HCT116 (cell line): ENCODE results near the gene MPV17L2. TPM values are rescaled to one million over a fixed set of nuclear protein-coding genes. Genes with fewer than 3 reads are reported as not detected.

Experiments
- ATAC-seq: fragments of 200-7000 bp; cut with Tn5 transposase; 2 replicates; pipeline ENCODE4 v1.9.1; 2020; ENCODE audit warnings: mild to moderate bottlenecking, moderate library complexity
- BruUV-seq: library from RNA; stranded (reverse); fragments of 400-500 nt; replicated peaks from 2 replicates; lab custom pipeline; 2021; lab: Mats Ljungman, UMichigan
- CTCF ChIA-PET: fragments of 300-600 bp; sonication (Branson Sonifier 250); formaldehyde crosslinking; loops from one replicate; lab custom pipeline; 2021; ENCODE audit warnings: antibody characterized with exemption; lab: Charles Lee
- POLR2A ChIA-PET: fragments of 300-600, 350-600 bp; sonication (Branson Sonifier 250); formaldehyde crosslinking; loops from one replicate; lab custom pipeline; 2021; ENCODE audit warnings: antibody characterized with exemption; lab: Charles Lee
- RAD21 ChIA-PET, 2 experiments: fragments of 300-600 bp; sonication (Branson Sonifier 250); formaldehyde crosslinking; loops; one replicate each; lab custom pipeline; 2023; ENCODE audit warnings: low total read pairs in 2 of 2; ENCODE audit not compliant: uncharacterized antibody in 2 of 2, unreplicated experiment in 2 of 2, low non-redundant PET in 1 of 2; lab: Charles Lee
- DNase-seq: peaks from one replicate; pipeline ENCODE4 v3.0.0-alpha.2; 2010; ENCODE audit warnings: low read depth, low spot score
- H2AFZ ChIP-seq: fragments of 200-600 bp; shearing (Covaris generic), sonication (generic); 2 replicates; pipeline ENCODE4 v1.6.1; 2017; ENCODE audit warnings: low read depth, mixed run types, mixed read lengths, antibody characterized with exemption, low read length; ENCODE audit not compliant: poor library complexity, severe bottlenecking
- H3K27ac ChIP-seq: 2 replicates; pipeline ENCODE4 v1.5.1; 2012; ENCODE audit warnings: low read depth, low read length
- H3K27me3 ChIP-seq: fragments of 200-600 bp; sonication (generic); 2 replicates; pipeline ENCODE4 v1.6.1; 2016; ENCODE audit warnings: mixed run types, low read length, mixed read lengths; ENCODE audit not compliant: insufficient read depth
- H3K36me3 ChIP-seq, 2 experiments: fragments of 200-500 bp in 1 of 2; fragments of 200-600 bp in 1 of 2; sonication (Bioruptor generic) in 1 of 2; sonication (generic) in 1 of 2; 2 replicates each; pipeline versions ENCODE4 v1.5.1 to v1.6.1; 2014 to 2016; ENCODE audit warnings: low read length in 2 of 2, inconsistent platforms in 1 of 2, mixed read lengths in 1 of 2, mixed run types in 1 of 2; ENCODE audit not compliant: insufficient read depth in 2 of 2, control insufficient read depth in 1 of 2
- H3K4me1 ChIP-seq, 2 experiments: fragments of 200-600 bp in 1 of 2; sonication (generic) in 1 of 2; 2 replicates each; pipeline versions ENCODE4 v1.5.1 to v1.6.1; 2012 to 2017; ENCODE audit warnings: low read length in 2 of 2, inconsistent platforms in 1 of 2, mild to moderate bottlenecking in 1 of 2, mixed read lengths in 1 of 2, mixed run types in 1 of 2, moderate library complexity in 1 of 2; ENCODE audit not compliant: insufficient read depth in 2 of 2, control insufficient read depth in 1 of 2
- H3K4me2 ChIP-seq: fragments of 200-600 bp; sonication (generic); 2 replicates; pipeline ENCODE4 v1.6.1; 2017; ENCODE audit warnings: mixed run types, low read length, mixed read lengths
- H3K4me3 ChIP-seq, 2 experiments: fragments of 200-600 bp in 1 of 2; sonication (generic) in 1 of 2; replicated peaks in 1 of 2; 2 replicates each; pipeline ENCODE4 v1.5.1; 2011 to 2016; ENCODE audit warnings: low read length in 2 of 2, control low read depth in 1 of 2, low read depth in 1 of 2, mild to moderate bottlenecking in 1 of 2, mixed read lengths in 1 of 2, mixed run types in 1 of 2
- H3K79me2 ChIP-seq: fragments of 200-600 bp; sonication (generic); 2 replicates; pipeline ENCODE4 v1.6.1; 2017; ENCODE audit warnings: mild to moderate bottlenecking, mixed run types, low read length, moderate library complexity, mixed read lengths; ENCODE audit not compliant: insufficient read depth
- H3K9ac ChIP-seq: fragments of 200-600 bp; sonication (generic); 2 replicates; pipeline ENCODE4 v1.6.1; 2016; ENCODE audit warnings: low read length, mixed read lengths
- H3K9me2 ChIP-seq: fragments of 200-600 bp; sonication (generic), shearing (Covaris generic); 2 replicates; pipeline ENCODE4 v1.6.1; 2017; ENCODE audit warnings: mixed run types, mild to moderate bottlenecking, moderate library complexity; ENCODE audit not compliant: insufficient read depth
- H3K9me3 ChIP-seq, 2 experiments: fragments of 200-500 bp in 1 of 2; fragments of 200-600 bp in 1 of 2; sonication (Bioruptor generic) in 1 of 2; sonication (generic) in 1 of 2; 2 replicates each; pipeline ENCODE4 v1.6.1; 2014 to 2017; ENCODE audit warnings: low read length in 2 of 2, mixed read lengths in 2 of 2, inconsistent platforms in 1 of 2, low read depth in 1 of 2, mild to moderate bottlenecking in 1 of 2, mixed run types in 1 of 2, moderate library complexity in 1 of 2; ENCODE audit not compliant: control insufficient read depth in 1 of 2, insufficient read depth in 1 of 2
- H4K20me1 ChIP-seq: fragments of 200-600 bp; sonication (generic), shearing (Covaris generic); 2 replicates; pipeline ENCODE4 v1.6.1; 2017; ENCODE audit warnings: mixed run types, mild to moderate bottlenecking, moderate library complexity; ENCODE audit not compliant: insufficient read depth
- POLR2A ChIP-seq: IDR thresholded peaks from 2 replicates; pipeline ENCODE4 v1.7.0; 2011; ENCODE audit warnings: borderline replicate concordance; ENCODE audit not compliant: insufficient read depth, insufficient read length; ENCODE audit errors: extremely low read depth
- intact Hi-C: fragments of 100-400 bp; cut with micrococcal nuclease; formaldehyde crosslinking; loops from 2 replicates; pipeline ENCODE4 v1.10.0; 2022
- total RNA-seq: library from RNA; stranded (reverse); gene quantifications from one replicate; pipeline ENCODE4 v1.2.1, GENCODE V29; 2021; ENCODE audit not compliant: unreplicated experiment
- TF ChIP-seq, protein P1 (sequence below): IDR thresholded peaks from 2 replicates; pipeline ENCODE4 v1.6.1; 2011; ENCODE audit warnings: mild to moderate bottlenecking, low read length, moderate library complexity; ENCODE audit not compliant: insufficient replicate concordance; ENCODE audit errors: extremely low read depth
- TF ChIP-seq, protein P2 (sequence below): IDR thresholded peaks from 2 replicates; pipeline ENCODE4 v1.6.1; 2012; ENCODE audit warnings: low read depth

MPV17L2 gene
- total RNA-seq, 1 experiment from 2014 or later: 18.7 TPM

DNA sequence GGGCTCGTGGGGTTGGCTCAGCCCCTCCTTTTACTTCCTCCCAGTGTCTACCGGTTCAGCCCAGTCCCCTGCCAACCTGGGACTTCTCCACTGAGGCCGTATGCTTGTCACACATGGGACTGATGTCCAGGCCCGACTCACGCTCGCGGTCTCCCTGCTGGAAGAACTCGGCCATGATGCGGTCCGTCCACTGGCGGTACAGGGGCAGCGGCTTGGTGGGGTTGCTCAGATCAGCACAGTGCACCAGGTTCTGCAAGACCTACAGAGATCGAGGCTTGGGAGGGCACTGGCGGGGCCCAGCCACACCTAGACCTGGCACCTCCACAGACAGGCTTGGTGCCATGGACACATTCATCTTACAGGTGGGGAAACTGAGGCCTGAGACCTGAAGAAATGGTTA, 18.7 kb downstream of the MPV17L2 start:
- H4K20me1 ChIP-seq: no peaks in the 10 kb centered on the region
- DNase-seq (no peak), ATAC-seq (no peak)
- H3K27ac ChIP-seq: no peak overlapping the region
- RAD21 ChIA-PET: no interaction called here
- CTCF ChIA-PET: no interaction called here
- no peaks in the 10 kb centered on the region for H3K36me3 ChIP-seq
- TF ChIP-seq, protein P1, sequence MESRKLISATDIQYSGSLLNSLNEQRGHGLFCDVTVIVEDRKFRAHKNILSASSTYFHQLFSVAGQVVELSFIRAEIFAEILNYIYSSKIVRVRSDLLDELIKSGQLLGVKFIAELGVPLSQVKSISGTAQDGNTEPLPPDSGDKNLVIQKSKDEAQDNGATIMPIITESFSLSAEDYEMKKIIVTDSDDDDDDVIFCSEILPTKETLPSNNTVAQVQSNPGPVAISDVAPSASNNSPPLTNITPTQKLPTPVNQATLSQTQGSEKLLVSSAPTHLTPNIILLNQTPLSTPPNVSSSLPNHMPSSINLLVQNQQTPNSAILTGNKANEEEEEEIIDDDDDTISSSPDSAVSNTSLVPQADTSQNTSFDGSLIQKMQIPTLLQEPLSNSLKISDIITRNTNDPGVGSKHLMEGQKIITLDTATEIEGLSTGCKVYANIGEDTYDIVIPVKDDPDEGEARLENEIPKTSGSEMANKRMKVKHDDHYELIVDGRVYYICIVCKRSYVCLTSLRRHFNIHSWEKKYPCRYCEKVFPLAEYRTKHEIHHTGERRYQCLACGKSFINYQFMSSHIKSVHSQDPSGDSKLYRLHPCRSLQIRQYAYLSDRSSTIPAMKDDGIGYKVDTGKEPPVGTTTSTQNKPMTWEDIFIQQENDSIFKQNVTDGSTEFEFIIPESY: no peak
- TF ChIP-seq, protein P2, sequence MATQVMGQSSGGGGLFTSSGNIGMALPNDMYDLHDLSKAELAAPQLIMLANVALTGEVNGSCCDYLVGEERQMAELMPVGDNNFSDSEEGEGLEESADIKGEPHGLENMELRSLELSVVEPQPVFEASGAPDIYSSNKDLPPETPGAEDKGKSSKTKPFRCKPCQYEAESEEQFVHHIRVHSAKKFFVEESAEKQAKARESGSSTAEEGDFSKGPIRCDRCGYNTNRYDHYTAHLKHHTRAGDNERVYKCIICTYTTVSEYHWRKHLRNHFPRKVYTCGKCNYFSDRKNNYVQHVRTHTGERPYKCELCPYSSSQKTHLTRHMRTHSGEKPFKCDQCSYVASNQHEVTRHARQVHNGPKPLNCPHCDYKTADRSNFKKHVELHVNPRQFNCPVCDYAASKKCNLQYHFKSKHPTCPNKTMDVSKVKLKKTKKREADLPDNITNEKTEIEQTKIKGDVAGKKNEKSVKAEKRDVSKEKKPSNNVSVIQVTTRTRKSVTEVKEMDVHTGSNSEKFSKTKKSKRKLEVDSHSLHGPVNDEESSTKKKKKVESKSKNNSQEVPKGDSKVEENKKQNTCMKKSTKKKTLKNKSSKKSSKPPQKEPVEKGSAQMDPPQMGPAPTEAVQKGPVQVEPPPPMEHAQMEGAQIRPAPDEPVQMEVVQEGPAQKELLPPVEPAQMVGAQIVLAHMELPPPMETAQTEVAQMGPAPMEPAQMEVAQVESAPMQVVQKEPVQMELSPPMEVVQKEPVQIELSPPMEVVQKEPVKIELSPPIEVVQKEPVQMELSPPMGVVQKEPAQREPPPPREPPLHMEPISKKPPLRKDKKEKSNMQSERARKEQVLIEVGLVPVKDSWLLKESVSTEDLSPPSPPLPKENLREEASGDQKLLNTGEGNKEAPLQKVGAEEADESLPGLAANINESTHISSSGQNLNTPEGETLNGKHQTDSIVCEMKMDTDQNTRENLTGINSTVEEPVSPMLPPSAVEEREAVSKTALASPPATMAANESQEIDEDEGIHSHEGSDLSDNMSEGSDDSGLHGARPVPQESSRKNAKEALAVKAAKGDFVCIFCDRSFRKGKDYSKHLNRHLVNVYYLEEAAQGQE: no peak
- TF ChIP-seq POLR2A: no peak
- intact Hi-C loops: no loop called here
- H3K4me3 ChIP-seq: no peak overlapping the region
- no TSS peak for BruUV-seq
- H2AFZ ChIP-seq: no peak overlapping the region
- H3K4me1 ChIP-seq: peaks cover 11 to 27% of the 10 kb centered on the region in 2 experiments
- H3K4me2 ChIP-seq: no peak overlapping the region
- no peaks in the 10 kb centered on the region for H3K79me2 ChIP-seq
- no peaks in the 10 kb centered on the region for H3K9me3 ChIP-seq
- POLR2A ChIA-PET: no interaction called here
- no peaks in the 10 kb centered on the region for H3K27me3 ChIP-seq
- no peak overlapping the region for H3K9ac ChIP-seq
- no peaks in the 10 kb centered on the region for H3K9me2 ChIP-seq
